Measurements from ENCODE around the gene PROSER2. TPM values are rescaled to one million over a fixed set of nuclear protein-coding genes. Genes with fewer than 3 reads are reported as not detected.

Gene PROSER2
- total and polyA plus RNA-seq, 2 donors (not counting 1 experiment from before 2014, with no cell fraction given) = 0.07 TPM; not detected in 1

DNA sequence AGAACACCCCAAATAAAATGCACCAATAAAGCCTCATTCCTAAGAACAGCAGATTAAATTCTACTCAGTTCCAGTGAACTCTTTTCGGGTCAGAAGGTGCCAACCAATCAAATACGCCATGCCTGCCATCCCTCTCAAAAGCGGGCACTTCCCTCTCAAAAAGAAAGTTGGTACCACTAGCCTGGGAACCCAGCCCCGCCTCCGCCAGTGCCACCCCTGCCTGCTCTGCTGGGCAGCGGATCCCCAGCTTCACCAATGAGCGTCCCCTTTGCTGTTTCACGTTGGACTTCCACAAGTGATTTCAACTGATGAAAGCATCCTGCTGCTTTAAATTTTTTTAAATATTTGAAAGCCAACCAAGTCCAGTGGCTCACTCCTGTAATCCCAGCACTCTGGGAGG lies 33.2 kb upstream of the PROSER2 start:
- H3K36me3 ChIP-seq (replicated peaks in 1 of 2; ENCODE audit: control extremely low read depth in 1 of 2, control insufficient read depth in 1 of 2, extremely low read depth in 1 of 2, insufficient read depth in 2 of 2, low read length in 1 of 2) = no peaks in the 10 kb centered on the region
- intact Hi-C loops (cut with micrococcal nuclease) = loop anchor here (10.0 kb wide), 1 partner anchor 1285 kb away; no protein-coding TSS in a partner anchor
- H2AFZ ChIP-seq (ENCODE audit: insufficient read depth, low read depth, low read length, poor library complexity, severe bottlenecking) = no peak overlapping the region
- no peak overlapping the region for H3K4me3 ChIP-seq (ENCODE audit: control extremely low read depth in 1 of 5, extremely low read depth in 1 of 5, insufficient read depth in 1 of 5, low read depth in 2 of 5, low read length in 4 of 5)
- no peaks in the 10 kb centered on the region for H4K20me1 ChIP-seq (ENCODE audit: control insufficient read depth, insufficient read depth, low read length, poor library complexity, severe bottlenecking)
- TF ChIP-seq, protein P1, sequence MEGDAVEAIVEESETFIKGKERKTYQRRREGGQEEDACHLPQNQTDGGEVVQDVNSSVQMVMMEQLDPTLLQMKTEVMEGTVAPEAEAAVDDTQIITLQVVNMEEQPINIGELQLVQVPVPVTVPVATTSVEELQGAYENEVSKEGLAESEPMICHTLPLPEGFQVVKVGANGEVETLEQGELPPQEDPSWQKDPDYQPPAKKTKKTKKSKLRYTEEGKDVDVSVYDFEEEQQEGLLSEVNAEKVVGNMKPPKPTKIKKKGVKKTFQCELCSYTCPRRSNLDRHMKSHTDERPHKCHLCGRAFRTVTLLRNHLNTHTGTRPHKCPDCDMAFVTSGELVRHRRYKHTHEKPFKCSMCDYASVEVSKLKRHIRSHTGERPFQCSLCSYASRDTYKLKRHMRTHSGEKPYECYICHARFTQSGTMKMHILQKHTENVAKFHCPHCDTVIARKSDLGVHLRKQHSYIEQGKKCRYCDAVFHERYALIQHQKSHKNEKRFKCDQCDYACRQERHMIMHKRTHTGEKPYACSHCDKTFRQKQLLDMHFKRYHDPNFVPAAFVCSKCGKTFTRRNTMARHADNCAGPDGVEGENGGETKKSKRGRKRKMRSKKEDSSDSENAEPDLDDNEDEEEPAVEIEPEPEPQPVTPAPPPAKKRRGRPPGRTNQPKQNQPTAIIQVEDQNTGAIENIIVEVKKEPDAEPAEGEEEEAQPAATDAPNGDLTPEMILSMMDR (IDR thresholded peaks at IDR 0.05) = no peak
- no peak for TF ChIP-seq EZH2 (IDR thresholded peaks at IDR 0.05; ENCODE audit: borderline replicate concordance, insufficient read depth, low read depth, low read length, poor library complexity, severe bottlenecking)
- no peak overlapping the region for H3K4me2 ChIP-seq (replicated peaks; ENCODE audit: low read depth, low read length, poor library complexity, severe bottlenecking)
- DNase-seq (no peak), ATAC-seq (ENCODE audit: low read depth) (no peak)
- no peaks in the 10 kb centered on the region for H3K9me3 Mint-ChIP-seq (ENCODE audit: insufficient read depth)
- no peak overlapping the region for H3K4me3 Mint-ChIP-seq
- H3K9me3 ChIP-seq (ENCODE audit: control extremely low read depth in 1 of 3, control insufficient read depth in 2 of 3, insufficient read depth in 1 of 3, low read length in 2 of 3) = no peaks in the 10 kb centered on the region
- whole genome bisulfite sequencing (ENCODE audit: insufficient coverage) = 91% methylated on average over 6 of the region's 8 CpGs
- H3K4me1 Mint-ChIP-seq = no peaks in the 10 kb centered on the region
- H3K27me3 ChIP-seq (replicated peaks in 1 of 4; ENCODE audit: control extremely low read depth in 1 of 4, control insufficient read depth in 3 of 4, insufficient read depth in 4 of 4, low read length in 3 of 4) = peaks cover 0 to 3% (median 0%) of the 10 kb centered on the region in 4 experiments
- CTCF ChIA-PET = interaction anchor here (0.6 to 0.8 kb wide), 2 partner anchors 9 to 203 kb away, joined by 4 to 5 read pairs; no protein-coding TSS in a partner anchor
- no peak overlapping the region for H3K9ac ChIP-seq (ENCODE audit: low read length)
- no peak overlapping the region for H3K27ac ChIP-seq (ENCODE audit: low read length in 2 of 2)
- H3K27me3 Mint-ChIP-seq = peaks cover 12% of the 10 kb centered on the region
- no peak overlapping the region for H3K27ac Mint-ChIP-seq
- H3K4me1 ChIP-seq (ENCODE audit: control insufficient read depth in 2 of 2, insufficient read depth in 2 of 2, low read length in 2 of 2) = no peaks in the 10 kb centered on the region
- no peaks in the 10 kb centered on the region for H3K79me2 ChIP-seq (ENCODE audit: control insufficient read depth, insufficient read depth, low read length)
- POLR2A ChIA-PET = no interaction called here

GRCh38 chr10:11793762-11794479 lies 29.2 kb upstream of the PROSER2 start:
- Histone ChIP-seq H3K4me1 (ENCODE audit: control insufficient read depth in 2 of 2, insufficient read depth in 2 of 2, low read length in 2 of 2) (peaks cover 0 to 3% of the 10 kb centered on the region in 2 donors), H3K36me3 (replicated peaks in 1 of 2; ENCODE audit: control extremely low read depth in 1 of 2, control insufficient read depth in 1 of 2, extremely low read depth in 1 of 2, insufficient read depth in 2 of 2, low read length in 1 of 2) (no peaks in the 10 kb centered on the region), H3K9ac (ENCODE audit: low read length) (no peak overlapping the region), H3K4me3 (ENCODE audit: control extremely low read depth in 1 of 5, extremely low read depth in 1 of 5, insufficient read depth in 1 of 5, low read depth in 2 of 5, low read length in 4 of 5) (no peak overlapping the region), H3K27me3 (replicated peaks in 1 of 4; ENCODE audit: control extremely low read depth in 1 of 4, control insufficient read depth in 3 of 4, insufficient read depth in 4 of 4, low read length in 3 of 4) (peaks cover 0 to 3% (median 0%) of the 10 kb centered on the region in 4 experiments), H3K79me2 (ENCODE audit: control insufficient read depth, insufficient read depth, low read length) (no peaks in the 10 kb centered on the region), H2AFZ (ENCODE audit: insufficient read depth, low read depth, low read length, poor library complexity, severe bottlenecking) (no peak overlapping the region), H4K20me1 (ENCODE audit: control insufficient read depth, insufficient read depth, low read length, poor library complexity, severe bottlenecking) (no peaks in the 10 kb centered on the region), H3K4me2 (replicated peaks; ENCODE audit: low read depth, low read length, poor library complexity, severe bottlenecking) (no peak overlapping the region), H3K27ac (ENCODE audit: low read length in 2 of 2) (no peak overlapping the region), H3K9me3 (ENCODE audit: control extremely low read depth in 1 of 3, control insufficient read depth in 2 of 3, insufficient read depth in 1 of 3, low read length in 2 of 3) (no peaks in the 10 kb centered on the region)
- Mint-ChIP-seq H3K4me3 (no peak overlapping the region), H3K27me3 (peaks cover 4% of the 10 kb centered on the region), H3K27ac (no peak overlapping the region), H3K4me1 (peaks cover 3% of the 10 kb centered on the region), H3K9me3 (ENCODE audit: insufficient read depth) (no peaks in the 10 kb centered on the region)
- DNase-seq (no peak), ATAC-seq (ENCODE audit: low read depth) (no peak)
- 95% methylated on average over 11 of the region's 12 CpGs for WGBS (ENCODE audit: insufficient coverage)
- ChIA-PET CTCF (interaction anchor here (1.1 to 1.2 kb wide), 2 partner anchors 11 to 26 kb away, joined by 3 to 6 read pairs; no protein-coding TSS in a partner anchor), POLR2A (no interaction called here)
- intact Hi-C loops (cut with micrococcal nuclease) = no loop called here
- TF ChIP-seq EZH2 (IDR thresholded peaks at IDR 0.05; ENCODE audit: borderline replicate concordance, insufficient read depth, low read depth, low read length, poor library complexity, severe bottlenecking) = no peak
- TF ChIP-seq, protein P1 (IDR thresholded peaks at IDR 0.05) = no peak
